ENCODE measurements around the gene CDCA7L.

DNA sequence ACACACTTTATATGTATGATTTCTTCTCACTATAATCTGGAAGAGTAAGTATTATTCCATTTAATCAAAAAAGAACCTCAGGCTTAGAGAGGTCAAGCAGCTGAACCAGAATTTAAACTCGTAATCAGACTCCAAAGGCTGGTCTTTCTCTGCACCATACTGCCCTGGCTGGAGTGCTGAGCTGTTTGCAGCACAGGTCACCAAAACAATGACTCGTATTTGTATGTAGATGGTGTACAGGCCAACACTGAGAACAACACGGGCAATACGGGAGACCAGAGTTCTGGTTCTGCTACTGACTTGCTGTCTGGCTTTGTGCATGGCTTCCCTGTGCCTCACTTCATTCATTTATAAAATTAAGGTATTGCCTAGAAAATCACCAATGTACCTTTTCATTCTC is 57.9 kb downstream of the CDCA7L start:
- TF ChIP-seq, protein P1, sequence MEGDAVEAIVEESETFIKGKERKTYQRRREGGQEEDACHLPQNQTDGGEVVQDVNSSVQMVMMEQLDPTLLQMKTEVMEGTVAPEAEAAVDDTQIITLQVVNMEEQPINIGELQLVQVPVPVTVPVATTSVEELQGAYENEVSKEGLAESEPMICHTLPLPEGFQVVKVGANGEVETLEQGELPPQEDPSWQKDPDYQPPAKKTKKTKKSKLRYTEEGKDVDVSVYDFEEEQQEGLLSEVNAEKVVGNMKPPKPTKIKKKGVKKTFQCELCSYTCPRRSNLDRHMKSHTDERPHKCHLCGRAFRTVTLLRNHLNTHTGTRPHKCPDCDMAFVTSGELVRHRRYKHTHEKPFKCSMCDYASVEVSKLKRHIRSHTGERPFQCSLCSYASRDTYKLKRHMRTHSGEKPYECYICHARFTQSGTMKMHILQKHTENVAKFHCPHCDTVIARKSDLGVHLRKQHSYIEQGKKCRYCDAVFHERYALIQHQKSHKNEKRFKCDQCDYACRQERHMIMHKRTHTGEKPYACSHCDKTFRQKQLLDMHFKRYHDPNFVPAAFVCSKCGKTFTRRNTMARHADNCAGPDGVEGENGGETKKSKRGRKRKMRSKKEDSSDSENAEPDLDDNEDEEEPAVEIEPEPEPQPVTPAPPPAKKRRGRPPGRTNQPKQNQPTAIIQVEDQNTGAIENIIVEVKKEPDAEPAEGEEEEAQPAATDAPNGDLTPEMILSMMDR (IDR thresholded peaks at IDR 0.05), result no peak
- TF ChIP-seq POLR2A (IDR thresholded peaks at IDR 0.05), result no peak
